Measurements from ENCODE around the gene IRAK3. TPM values are rescaled to one million over a fixed set of nuclear protein-coding genes. Genes with fewer than 3 reads are reported as not detected.

The IRAK3 gene
- total RNA-seq (2021) (0.70 to 0.92 TPM (median 0.89 TPM) in 3 replicates), Bru-seq, nascent RNA (percentile 36 among the genes with signal in this experiment)
- long read RNA-seq, experiment 1, full-length matches to known transcripts: 1 of 2 reads
- long read RNA-seq, experiment 1, partial matches to known transcripts: 0 of 2 reads
- long read RNA-seq, experiment 1, other reads (novel, unspliced or antisense): 1 of 2 reads
- long read RNA-seq, experiment 2: 0 reads
- long read RNA-seq, experiment 3: 0 reads

DNA sequence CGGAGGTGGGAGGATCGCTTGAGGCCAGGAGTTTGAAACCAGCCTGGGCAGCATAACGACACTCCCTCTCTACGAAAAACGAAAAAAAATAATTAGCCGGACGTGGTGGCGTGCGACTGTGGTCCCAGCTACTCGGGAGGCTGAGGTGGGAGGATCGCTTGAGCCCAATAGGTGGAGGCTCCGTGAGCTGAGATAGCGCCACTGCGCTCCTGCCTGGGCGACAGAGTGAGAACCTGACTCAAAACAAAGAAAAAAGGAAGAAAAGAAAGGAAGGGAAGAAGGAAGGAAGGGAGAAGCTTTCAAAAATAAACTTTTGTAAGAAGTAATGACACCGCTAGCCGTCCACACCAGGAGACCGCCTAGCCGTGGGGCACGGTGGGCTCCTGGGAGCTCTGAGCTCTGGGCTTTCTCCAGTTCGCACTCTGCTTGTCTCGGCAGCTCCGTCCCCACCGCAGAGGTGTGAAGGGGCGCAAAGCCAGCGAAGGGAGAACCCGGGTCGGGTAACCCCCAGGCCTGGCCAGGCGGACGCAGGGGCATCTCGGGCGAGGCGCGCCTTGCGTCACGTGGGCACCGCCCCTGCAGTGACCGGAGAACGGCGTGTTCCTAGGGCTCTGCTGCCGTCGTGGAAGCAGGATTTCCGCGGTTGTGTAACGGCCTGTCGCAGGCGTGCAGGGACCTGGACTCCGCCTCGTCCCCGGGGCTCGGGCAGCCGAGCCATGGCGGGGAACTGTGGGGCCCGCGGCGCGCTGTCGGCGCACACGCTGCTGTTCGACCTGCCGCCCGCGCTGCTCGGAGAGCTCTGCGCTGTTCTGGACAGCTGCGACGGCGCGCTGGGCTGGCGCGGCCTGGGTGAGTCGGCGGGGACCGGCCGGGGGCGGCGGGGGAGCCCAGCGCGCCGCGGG, at the start of gene IRAK3:
Gene IRAK3, plus strand, starts transcription at position 631 of the 902 bp plus-strand sequence. Its CDS starts 86 bp downstream, at position 717.
- Mint-ChIP-seq H3K4me1 (peaks cover 2% of the 10 kb centered on the region; the same call in 1 of the 2 replicates), H3K27ac (no peak within 1 kb of the TSS), H3K9me3 (peaks cover 7% of the 10 kb centered on the region), H3K27me3 (ENCODE audit: low read depth) (peaks cover 72% of the 10 kb centered on the region), H3K36me3 (peaks cover 4% of the 10 kb centered on the region; the same call in 1 of the 2 replicates), H3K4me3 (peak within 1 kb of the TSS; percentile 62)
- ChIA-PET POLR2A (no interaction called here), CTCF (interaction anchor here (0.6 to 1.4 kb wide), 3 partner anchors 14 to 44 kb away, joined by 3 to 6 read pairs (median 5); no protein-coding TSS in a partner anchor)
- DNase-seq (ENCODE audit: low spot score): peak; percentile 52
- peak; percentile 94 for ATAC-seq
- TF ChIP-seq, protein P1, sequence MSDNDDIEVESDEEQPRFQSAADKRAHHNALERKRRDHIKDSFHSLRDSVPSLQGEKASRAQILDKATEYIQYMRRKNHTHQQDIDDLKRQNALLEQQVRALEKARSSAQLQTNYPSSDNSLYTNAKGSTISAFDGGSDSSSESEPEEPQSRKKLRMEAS (CRISPR knock-in tag; IDR thresholded peaks at IDR 0.05): peak; percentile 99
- TF ChIP-seq ZNF138 (CRISPR knock-in tag; conservative IDR thresholded peaks at IDR 0.05) (0 out of 2 replicates have a peak, but pooled peaks have one; percentile 81), TCF7 (CRISPR knock-in tag; IDR thresholded peaks at IDR 0.05; ENCODE audit: low read depth) (peak; percentile 75; the same call in 1 of the 2 replicates), NFATC4 (CRISPR knock-in tag; IDR thresholded peaks at IDR 0.05) (no peak), GTF2I (CRISPR knock-in tag; conservative IDR thresholded peaks at IDR 0.05) (no peak), ARID4B (CRISPR knock-in tag; IDR thresholded peaks at IDR 0.05; ENCODE audit: borderline replicate concordance) (peak; percentile 98), ZNF219 (CRISPR knock-in tag; IDR thresholded peaks at IDR 0.05; ENCODE audit: borderline replicate concordance) (peak; percentile 91), TEAD4 (CRISPR knock-in tag; IDR thresholded peaks at IDR 0.05) (peak; percentile 86; the same call in 1 of the 2 replicates), ZNF317 (CRISPR knock-in tag; IDR thresholded peaks at IDR 0.05; ENCODE audit: borderline replicate concordance, low read depth) (0 out of 2 replicates have a peak, but pooled peaks have one; percentile 62), FOXJ3 (CRISPR knock-in tag; IDR thresholded peaks at IDR 0.05; ENCODE audit: borderline replicate concordance) (no peak), ZNF232 (CRISPR knock-in tag; IDR thresholded peaks at IDR 0.05) (peak; percentile 73), SMAD3 (CRISPR knock-in tag; IDR thresholded peaks at IDR 0.05; ENCODE audit: borderline replicate concordance) (no peak), SMAD4 (CRISPR knock-in tag; IDR thresholded peaks at IDR 0.05) (peak; percentile 89; the same call in 1 of the 2 replicates), FOXP1 (CRISPR knock-in tag; IDR thresholded peaks at IDR 0.05; ENCODE audit: borderline replicate concordance) (peak; percentile 98), JAZF1 (CRISPR knock-in tag; IDR thresholded peaks at IDR 0.05) (no peak), ZNF671 (CRISPR knock-in tag; IDR thresholded peaks at IDR 0.05) (no peak), NFYB (CRISPR knock-in tag; conservative IDR thresholded peaks at IDR 0.05; ENCODE audit: low read depth) (peak; percentile 16; the same call in 1 of the 2 replicates), ZNF396 (CRISPR knock-in tag; IDR thresholded peaks at IDR 0.05; ENCODE audit: borderline replicate concordance) (no peak), TEAD1 (CRISPR knock-in tag; IDR thresholded peaks at IDR 0.05) (peak; percentile 92), ATF6 (CRISPR knock-in tag; IDR thresholded peaks at IDR 0.05) (no peak), RELA (CRISPR knock-in tag; IDR thresholded peaks at IDR 0.05; ENCODE audit: borderline replicate concordance) (peak; percentile 89; the same call in 1 of the 2 replicates), CREM (CRISPR knock-in tag; IDR thresholded peaks at IDR 0.05) (peak; percentile 86), EMX1 (CRISPR knock-in tag; IDR thresholded peaks at IDR 0.05) (no peak)
- TF ChIP-seq, protein P2, sequence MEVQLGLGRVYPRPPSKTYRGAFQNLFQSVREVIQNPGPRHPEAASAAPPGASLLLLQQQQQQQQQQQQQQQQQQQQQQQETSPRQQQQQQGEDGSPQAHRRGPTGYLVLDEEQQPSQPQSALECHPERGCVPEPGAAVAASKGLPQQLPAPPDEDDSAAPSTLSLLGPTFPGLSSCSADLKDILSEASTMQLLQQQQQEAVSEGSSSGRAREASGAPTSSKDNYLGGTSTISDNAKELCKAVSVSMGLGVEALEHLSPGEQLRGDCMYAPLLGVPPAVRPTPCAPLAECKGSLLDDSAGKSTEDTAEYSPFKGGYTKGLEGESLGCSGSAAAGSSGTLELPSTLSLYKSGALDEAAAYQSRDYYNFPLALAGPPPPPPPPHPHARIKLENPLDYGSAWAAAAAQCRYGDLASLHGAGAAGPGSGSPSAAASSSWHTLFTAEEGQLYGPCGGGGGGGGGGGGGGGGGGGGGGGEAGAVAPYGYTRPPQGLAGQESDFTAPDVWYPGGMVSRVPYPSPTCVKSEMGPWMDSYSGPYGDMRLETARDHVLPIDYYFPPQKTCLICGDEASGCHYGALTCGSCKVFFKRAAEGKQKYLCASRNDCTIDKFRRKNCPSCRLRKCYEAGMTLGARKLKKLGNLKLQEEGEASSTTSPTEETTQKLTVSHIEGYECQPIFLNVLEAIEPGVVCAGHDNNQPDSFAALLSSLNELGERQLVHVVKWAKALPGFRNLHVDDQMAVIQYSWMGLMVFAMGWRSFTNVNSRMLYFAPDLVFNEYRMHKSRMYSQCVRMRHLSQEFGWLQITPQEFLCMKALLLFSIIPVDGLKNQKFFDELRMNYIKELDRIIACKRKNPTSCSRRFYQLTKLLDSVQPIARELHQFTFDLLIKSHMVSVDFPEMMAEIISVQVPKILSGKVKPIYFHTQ (CRISPR knock-in tag; IDR thresholded peaks at IDR 0.05): no peak
- TF ChIP-seq, protein P3, sequence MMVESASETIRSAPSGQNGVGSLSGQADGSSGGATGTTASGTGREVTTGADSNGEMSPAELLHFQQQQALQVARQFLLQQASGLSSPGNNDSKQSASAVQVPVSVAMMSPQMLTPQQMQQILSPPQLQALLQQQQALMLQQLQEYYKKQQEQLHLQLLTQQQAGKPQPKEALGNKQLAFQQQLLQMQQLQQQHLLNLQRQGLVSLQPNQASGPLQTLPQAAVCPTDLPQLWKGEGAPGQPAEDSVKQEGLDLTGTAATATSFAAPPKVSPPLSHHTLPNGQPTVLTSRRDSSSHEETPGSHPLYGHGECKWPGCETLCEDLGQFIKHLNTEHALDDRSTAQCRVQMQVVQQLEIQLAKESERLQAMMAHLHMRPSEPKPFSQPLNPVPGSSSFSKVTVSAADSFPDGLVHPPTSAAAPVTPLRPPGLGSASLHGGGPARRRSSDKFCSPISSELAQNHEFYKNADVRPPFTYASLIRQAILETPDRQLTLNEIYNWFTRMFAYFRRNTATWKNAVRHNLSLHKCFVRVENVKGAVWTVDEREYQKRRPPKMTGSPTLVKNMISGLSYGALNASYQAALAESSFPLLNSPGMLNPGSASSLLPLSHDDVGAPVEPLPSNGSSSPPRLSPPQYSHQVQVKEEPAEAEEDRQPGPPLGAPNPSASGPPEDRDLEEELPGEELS (CRISPR knock-in tag; IDR thresholded peaks at IDR 0.05): peak; percentile 96
